ENCODE measurements around the gene ECI1.

DNA sequence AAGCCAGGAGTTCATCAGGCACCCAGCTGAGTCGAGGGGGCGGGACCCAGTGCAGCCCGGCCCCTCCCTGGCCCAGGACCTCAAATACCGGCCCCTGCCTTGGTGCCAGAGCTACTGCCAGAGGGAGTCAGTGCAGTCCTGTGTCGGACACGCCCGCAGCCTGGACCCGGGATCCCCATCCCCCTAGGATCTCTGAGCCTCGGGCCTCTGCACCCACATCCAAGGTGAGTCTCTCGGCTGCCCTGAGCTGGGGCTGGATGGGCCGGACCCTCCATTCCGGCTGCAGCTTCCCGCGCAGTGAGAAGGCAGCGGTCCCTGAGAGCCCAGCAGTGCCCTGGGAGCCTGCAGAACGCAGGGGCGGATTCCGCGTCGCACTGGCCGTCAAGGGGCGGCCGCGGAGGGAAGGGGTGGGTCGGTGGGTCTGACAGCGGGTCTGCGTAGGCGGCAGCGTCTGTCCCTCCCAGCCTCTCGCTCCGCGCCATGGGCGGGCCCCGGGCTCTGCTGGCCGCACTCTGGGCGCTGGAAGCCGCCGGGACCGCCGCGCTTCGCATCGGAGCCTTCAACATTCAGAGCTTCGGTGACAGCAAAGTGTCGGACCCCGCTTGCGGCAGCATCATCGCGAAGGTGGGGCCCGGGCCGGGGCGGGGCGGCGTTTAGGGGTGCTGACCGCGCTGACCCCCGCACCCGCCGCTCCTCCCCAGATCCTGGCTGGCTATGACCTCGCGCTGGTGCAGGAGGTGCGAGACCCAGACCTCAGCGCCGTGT is 14.9 kb downstream of the ECI1 start, which contains the start of gene DNASE1L2:
- no peak for TF ChIP-seq POLR2A (IDR thresholded peaks at IDR 0.05)
- TF ChIP-seq, protein P1, sequence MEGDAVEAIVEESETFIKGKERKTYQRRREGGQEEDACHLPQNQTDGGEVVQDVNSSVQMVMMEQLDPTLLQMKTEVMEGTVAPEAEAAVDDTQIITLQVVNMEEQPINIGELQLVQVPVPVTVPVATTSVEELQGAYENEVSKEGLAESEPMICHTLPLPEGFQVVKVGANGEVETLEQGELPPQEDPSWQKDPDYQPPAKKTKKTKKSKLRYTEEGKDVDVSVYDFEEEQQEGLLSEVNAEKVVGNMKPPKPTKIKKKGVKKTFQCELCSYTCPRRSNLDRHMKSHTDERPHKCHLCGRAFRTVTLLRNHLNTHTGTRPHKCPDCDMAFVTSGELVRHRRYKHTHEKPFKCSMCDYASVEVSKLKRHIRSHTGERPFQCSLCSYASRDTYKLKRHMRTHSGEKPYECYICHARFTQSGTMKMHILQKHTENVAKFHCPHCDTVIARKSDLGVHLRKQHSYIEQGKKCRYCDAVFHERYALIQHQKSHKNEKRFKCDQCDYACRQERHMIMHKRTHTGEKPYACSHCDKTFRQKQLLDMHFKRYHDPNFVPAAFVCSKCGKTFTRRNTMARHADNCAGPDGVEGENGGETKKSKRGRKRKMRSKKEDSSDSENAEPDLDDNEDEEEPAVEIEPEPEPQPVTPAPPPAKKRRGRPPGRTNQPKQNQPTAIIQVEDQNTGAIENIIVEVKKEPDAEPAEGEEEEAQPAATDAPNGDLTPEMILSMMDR (IDR thresholded peaks at IDR 0.05) = no peak

All from body of pancreas (tissue), 4 donors.